GM08714 (cell line): ENCODE data around the gene MORN4.

Experiments used
- H3K4me3 ChIP-seq: fragments of 200-500 bp; sonication (Bioruptor generic); 2 replicates; pipeline ENCODE4 v1.5.1; 2014; ENCODE audit warnings: mild to moderate bottlenecking, low read length, inconsistent platforms
- ZNF274 ChIP-seq: IDR thresholded peaks from 2 replicates; pipeline ENCODE4 v1.6.1; 2012; ENCODE audit warnings: mild to moderate bottlenecking, low read depth, low read length

Gene MORN4

GRCh38 chr10:97627731-97628130, 5.6 kb downstream of the MORN4 start:
- H3K4me3 ChIP-seq, result no peak overlapping the region
- no peak for TF ChIP-seq ZNF274

DNA sequence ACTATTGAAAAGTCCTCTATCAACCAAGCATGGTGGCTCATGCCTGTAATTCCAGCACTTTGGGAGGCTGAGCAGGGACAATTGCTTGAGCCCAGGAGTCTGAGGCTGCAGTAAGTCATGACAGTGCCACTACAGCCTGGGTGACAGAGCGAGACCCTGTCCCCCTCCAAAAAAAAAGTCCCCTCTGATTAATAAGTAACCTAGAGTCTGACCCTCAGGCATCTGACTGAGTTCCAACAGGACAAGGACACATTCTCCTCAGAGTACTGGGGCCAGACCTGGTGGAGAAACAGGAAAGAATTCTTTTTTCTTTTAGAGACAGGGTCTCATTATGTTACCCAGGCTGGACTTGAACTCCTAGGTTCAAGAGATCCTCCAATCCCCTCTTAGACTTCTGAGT, 10.0 kb downstream of the MORN4 start:
- no peak overlapping the region for H3K4me3 ChIP-seq
- TF ChIP-seq ZNF274, result no peak

- TF ChIP-seq ZNF274, result no peak
- H3K4me3 ChIP-seq, result no peak overlapping the region
These were observed 14.6 kb downstream of the MORN4 start for GRCh38 chr10:97618733-97619132.

GRCh38 chr10:97618285-97618684, 15.0 kb downstream of the MORN4 start:
- H3K4me3 ChIP-seq, result no peak overlapping the region
- TF ChIP-seq ZNF274, result no peak

GRCh38 chr10:97612386-97612785, 20.9 kb downstream of the MORN4 start:
- H3K4me3 ChIP-seq, result no peak overlapping the region
- TF ChIP-seq ZNF274, result no peak

DNA sequence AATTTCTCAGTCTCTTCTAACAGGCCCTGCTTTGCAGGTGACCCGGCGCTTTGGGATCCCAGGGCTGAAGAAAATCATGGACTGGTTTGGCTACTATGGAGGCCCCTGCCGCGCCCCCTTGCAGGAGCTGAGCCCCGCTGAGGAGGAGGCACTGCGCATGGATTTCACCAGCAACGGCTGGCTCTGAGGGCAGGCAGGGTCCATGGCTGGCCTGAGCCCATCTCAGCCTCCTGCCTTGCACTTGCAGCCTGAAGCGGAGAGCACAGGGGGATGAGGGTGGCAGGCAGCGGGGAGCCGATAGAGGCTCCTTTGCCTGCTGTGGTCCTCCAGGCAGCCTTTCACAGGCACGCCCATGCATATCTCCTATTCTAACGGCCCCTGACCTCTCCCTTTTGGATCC, 21.8 kb downstream of the MORN4 start:
- TF ChIP-seq ZNF274, result no peak
- H3K4me3 ChIP-seq, result no peak overlapping the region

DNA sequence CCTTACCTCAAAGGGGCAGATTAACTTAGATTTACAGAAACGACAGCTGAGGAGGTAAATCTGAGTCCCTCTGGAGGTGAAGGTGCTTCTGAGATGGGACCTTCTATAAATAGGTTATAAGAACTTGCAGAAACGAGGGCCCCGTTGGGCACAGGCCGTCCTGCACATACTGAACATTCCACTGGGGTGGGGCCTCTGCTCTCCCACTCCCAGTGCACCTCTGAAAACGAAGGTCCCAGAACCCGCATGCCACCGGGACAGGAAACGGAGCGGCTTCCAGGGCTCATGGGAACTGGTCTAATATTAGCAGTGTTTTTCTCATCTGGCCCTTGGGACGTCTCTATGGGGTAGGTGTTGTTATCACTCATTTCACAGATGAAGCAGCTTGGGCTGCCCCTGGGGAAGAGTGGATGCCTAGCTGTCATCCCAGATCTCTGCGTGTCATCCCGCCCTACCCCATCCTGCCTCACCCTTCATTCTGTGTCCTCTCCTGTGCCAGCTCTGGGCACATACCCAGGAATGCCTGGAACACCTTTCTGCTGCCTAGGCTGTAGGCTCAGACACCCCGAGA, 24.2 kb downstream of the MORN4 start:
- no peak for TF ChIP-seq ZNF274
- H3K4me3 ChIP-seq, result no peak overlapping the region

GRCh38 chr10:97607095-97607636, 26.1 kb downstream of the MORN4 start:
- no peak for TF ChIP-seq ZNF274
- no peak overlapping the region for H3K4me3 ChIP-seq

- no peak overlapping the region for H3K4me3 ChIP-seq
- TF ChIP-seq ZNF274, result no peak
These were observed 31.8 kb downstream of the MORN4 start for GRCh38 chr10:97601268-97602215.

GRCh38 chr10:97600616-97601015, 32.7 kb downstream of the MORN4 start:
- H3K4me3 ChIP-seq, result no peak overlapping the region
- TF ChIP-seq ZNF274, result no peak

DNA sequence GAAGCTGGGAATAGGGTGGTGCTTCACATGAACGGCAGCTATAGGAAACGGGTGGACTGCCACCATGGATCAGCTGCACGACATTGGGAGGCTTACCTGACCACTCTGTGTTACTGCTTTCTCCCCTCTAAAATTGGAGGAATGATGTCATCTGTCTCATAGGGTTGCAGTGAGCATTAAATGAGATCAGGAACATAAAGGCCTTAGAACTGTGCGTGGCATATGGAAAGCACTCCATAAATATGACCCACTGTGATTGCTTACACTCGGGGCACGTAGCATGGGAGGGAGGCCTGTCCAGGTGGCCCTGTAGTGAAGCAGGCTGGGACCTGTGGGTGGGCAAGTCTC, 34.1 kb downstream of the MORN4 start:
- H3K4me3 ChIP-seq, result no peak overlapping the region
- TF ChIP-seq ZNF274, result no peak

GRCh38 chr10:97598407-97599271, 34.7 kb downstream of the MORN4 start:
- TF ChIP-seq ZNF274, result no peak
- no peak overlapping the region for H3K4me3 ChIP-seq

DNA sequence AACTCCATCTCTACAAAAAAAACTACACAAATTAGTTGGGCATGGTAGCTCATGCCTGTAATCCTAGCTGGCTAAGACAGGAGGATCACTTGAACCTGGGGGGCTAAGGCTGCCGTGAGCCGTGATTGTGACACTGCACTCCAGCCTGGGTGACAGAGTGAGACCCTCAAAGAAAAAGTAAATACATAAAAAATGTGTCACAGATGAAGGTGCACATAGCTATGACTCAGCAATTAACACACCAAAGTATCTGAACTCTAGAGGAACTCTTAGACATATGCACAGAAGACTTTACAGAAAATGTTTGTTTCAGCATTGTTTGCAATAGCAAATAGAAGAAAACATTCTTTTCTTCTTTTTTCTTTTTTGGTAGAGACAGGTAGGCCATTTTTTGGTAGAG, 35.5 kb downstream of the MORN4 start:
- H3K4me3 ChIP-seq, result no peak overlapping the region
- no peak for TF ChIP-seq ZNF274
